HG03378 (cell line): ENCODE data around the gene GPR37L1.
"Not testable (repeated sequence)": the region's sequence is repeated elsewhere in the genome, so short reads cannot be mapped to it uniquely, and the experiment has no call there.

Experiments used
- ATAC-seq: cut with Tn5 transposase; IDR thresholded peaks from one replicate; pipeline ENCODE4 v1.9.1; 2021; ENCODE audit warnings: mild to moderate bottlenecking, moderate library complexity; ENCODE audit not compliant: unreplicated experiment

The GPR37L1 gene

GRCh38 chr1:202107801-202108731, 14.7 kb upstream of the GPR37L1 start:
- ATAC-seq = no peak

DNA sequence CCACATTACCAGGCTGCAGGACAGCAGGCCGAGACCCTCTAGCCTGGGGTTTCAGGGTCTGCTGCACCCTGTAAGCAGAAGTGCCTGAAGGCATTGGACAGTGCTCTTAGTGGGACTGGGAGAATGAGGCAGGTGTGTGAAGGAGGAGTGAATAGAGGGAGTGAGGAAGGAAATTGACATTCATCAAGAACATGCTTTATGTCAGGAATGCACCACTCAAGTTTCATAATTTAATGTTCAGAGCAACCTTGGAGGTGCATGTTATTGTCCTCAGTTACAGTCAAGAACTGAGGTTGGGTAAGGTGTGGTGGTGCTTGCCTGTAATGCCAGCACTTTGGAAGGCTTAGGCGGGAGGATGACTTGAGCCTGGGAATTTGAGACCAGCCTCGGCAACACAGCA, 11.7 kb upstream of the GPR37L1 start:
- no peak for ATAC-seq

DNA sequence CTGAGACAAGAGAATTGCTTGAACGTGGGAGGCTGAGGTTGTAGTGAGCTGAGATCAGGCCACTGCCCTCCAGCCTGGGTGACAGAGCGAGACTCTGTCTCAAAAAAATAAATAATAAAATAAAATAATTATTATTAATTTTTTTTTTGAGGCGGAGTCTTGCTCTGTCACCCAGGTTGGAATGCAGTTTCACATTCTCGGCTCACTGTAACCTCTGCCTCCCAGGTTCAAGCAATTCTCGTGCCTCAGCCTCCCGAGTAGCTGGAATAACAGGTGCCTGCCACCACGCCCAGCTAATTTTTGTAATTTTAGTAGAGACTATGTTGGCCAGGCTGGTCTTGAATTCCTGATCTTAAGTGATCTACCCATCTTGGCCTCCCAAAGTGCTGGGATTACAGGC, 11.1 kb upstream of the GPR37L1 start:
- ATAC-seq = not testable (repeated sequence)

DNA sequence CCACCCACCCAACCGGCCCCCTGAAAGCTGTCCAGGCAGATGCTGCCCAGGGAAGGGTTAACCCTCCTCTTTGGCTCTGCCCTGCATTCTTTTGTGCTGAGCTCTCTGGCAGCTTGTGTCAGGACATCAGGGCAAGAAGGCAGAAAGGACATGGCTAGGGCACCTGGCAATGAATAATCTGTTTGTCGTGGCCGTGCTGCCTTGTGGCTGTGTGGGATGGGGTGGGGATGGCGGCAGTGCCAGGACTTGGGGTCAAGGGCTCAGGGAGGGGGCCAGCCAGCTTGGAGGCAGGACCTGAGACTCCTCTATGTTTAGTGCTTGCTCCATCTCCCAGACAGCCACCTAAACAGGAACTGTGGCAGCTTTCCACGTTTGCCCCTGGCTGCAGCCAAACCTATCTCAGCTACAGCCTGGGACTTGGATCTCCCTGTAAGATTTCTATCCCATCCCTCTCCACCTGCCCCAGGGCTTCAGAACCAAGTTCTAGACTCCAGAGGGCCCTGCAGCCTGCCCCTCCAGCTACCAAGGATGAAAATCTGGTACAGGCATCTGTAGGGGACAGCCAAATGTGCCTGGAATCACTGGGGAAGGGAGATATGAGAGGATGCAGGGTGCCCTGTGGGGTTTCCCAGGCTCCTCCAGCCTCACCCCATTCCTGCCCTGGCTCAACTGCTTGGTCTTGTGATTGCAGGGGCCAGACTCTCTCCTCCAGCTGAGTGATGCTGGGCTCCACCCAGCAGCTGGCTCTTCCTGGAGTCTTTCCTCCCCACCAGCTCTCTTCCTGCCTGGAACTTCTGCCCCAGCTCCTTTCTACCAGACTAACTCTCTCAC, 9.6 kb upstream of the GPR37L1 start:
- ATAC-seq = no peak

DNA sequence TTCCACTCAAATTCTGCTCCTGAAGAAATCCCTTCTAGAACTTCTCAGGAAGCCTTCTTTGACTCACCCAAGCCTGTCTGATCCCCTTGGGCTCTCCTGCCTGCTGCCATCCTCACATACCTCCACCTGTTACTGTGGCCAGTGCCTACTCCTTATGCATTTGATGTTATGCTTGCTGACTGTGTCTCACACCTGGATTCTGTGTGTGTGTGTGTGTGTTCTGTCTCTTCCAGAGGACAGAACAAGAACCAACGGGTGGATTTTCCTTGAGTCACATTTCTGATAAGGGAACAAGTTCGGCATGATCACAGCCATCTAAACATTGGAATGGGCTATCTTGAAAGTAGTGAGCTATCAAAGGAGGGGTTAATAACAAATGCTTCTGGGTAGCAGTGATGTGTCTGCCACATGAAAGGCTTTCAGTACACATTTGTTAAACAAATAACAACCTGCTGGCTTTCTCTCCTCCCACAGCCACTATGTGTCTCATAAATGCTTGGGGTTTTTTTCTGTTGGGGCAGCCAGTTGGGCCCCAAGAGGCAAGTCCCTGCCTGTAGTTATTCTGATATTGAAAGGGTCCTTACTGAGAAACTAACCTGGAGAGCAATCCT, 8.9 kb upstream of the GPR37L1 start:
- peak; percentile 58 for ATAC-seq

DNA sequence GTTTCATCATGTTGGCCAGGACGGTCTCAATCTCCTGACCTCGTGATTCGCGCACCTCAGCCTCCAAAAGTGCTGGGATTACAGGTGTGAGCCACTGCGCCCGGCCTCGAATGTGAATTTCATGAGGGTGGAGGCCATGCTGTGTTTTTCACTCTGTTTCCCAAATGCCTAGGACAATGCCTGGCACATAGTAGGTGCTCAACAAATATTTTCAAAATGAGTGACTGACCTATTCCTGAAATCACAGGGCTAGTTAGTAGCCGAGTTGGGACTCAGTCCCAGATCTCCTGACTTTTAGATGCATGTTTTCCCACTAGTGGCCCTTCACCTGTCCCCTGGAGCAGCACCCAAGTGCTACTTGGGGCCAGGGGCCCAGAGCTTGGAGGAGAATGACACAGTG, 6.4 kb upstream of the GPR37L1 start:
- no peak for ATAC-seq

DNA sequence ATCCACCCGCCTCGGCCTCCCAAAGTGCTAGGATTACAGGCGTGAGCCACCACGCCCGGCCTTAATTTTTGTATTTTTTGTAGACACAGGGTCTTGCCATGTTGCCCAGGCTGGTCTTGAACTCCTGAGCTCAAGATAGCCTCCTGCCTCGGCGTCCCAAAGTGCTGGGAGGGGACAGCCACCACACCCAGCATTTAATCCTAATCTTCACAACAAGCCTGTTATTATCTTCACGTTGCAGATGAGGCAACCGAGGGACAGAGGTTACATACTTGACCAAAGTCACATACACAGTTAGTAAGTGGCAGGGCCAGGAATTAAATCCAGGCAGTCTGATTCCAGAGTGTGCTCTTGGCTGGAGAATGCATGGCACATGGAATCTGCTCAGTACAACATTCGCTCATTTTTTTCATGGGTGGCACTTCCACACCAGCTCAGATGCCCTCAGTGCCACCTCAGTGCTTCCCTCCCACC, 4.8 kb upstream of the GPR37L1 start:
- ATAC-seq = no peak

GRCh38 chr1:202121006-202121405, 1.7 kb upstream of the GPR37L1 start:
- no peak for ATAC-seq

GRCh38 chr1:202123336-202123813, 658 bp downstream of the GPR37L1 start:
- no peak for ATAC-seq

DNA sequence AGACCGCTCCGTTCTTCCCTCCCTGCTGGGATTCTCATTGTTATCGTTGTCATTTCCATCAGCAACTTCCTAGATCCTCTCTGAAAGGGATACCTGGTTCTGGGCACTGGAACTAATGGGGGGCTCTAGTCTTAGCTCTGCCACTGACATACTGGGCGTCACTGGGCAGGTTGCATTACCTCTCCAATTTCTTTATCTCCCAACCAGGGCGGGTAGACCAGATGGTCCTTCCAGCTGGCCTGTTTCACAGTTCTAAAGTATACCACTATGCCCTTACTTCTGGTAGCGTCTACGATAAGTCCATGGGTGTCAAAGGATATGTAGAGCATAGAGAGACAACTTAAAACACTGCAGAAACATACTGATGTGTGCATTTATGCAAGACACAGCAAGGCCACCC, 1.4 kb downstream of the GPR37L1 start:
- no peak for ATAC-seq

GRCh38 chr1:202125611-202126010, 2.9 kb downstream of the GPR37L1 start:
- no peak for ATAC-seq

- no peak for ATAC-seq
These were observed 3.7 kb downstream of the GPR37L1 start for GRCh38 chr1:202126426-202126825.

DNA sequence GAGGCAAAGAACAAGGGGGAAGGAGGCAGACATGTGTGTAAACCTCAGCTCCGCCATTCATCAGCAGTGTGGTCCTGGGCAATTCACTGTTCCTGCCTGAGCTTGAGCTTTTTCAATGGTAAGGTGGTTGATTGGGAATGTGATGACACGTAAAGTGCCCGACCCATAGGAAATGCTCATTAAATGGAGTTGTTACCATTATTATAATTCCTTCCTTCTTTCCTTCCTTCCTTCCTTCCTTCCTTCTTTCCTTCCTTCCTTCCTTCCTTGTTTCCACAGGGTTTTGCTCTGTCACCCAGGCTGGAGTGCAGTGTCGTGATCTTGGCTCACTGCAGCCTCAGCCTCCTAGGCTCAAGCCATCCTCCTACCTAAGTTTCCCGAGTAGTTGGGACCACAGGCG, 4.3 kb downstream of the GPR37L1 start:
- no peak for ATAC-seq

DNA sequence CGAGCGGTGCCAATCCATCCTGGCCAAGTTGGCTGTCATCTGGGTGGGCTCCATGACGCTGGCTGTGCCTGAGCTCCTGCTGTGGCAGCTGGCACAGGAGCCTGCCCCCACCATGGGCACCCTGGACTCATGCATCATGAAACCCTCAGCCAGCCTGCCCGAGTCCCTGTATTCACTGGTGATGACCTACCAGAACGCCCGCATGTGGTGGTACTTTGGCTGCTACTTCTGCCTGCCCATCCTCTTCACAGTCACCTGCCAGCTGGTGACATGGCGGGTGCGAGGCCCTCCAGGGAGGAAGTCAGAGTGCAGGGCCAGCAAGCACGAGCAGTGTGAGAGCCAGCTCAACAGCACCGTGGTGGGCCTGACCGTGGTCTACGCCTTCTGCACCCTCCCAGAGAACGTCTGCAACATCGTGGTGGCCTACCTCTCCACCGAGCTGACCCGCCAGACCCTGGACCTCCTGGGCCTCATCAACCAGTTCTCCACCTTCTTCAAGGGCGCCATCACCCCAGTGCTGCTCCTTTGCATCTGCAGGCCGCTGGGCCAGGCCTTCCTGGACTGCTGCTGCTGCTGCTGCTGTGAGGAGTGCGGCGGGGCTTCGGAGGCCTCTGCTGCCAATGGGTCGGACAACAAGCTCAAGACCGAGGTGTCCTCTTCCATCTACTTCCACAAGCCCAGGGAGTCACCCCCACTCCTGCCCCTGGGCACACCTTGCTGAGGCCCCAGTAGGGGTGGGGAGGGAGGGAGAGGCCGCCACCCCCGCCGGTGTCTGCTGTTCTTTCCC, 5.3 kb downstream of the GPR37L1 start:
- ATAC-seq = no peak

- no peak for ATAC-seq
These were observed 7.0 kb downstream of the GPR37L1 start for GRCh38 chr1:202129453-202130296.

GRCh38 chr1:202130297-202130721, 7.6 kb downstream of the GPR37L1 start:
- ATAC-seq = no peak

GRCh38 chr1:202130816-202131522, 8.3 kb downstream of the GPR37L1 start:
- no peak for ATAC-seq

DNA sequence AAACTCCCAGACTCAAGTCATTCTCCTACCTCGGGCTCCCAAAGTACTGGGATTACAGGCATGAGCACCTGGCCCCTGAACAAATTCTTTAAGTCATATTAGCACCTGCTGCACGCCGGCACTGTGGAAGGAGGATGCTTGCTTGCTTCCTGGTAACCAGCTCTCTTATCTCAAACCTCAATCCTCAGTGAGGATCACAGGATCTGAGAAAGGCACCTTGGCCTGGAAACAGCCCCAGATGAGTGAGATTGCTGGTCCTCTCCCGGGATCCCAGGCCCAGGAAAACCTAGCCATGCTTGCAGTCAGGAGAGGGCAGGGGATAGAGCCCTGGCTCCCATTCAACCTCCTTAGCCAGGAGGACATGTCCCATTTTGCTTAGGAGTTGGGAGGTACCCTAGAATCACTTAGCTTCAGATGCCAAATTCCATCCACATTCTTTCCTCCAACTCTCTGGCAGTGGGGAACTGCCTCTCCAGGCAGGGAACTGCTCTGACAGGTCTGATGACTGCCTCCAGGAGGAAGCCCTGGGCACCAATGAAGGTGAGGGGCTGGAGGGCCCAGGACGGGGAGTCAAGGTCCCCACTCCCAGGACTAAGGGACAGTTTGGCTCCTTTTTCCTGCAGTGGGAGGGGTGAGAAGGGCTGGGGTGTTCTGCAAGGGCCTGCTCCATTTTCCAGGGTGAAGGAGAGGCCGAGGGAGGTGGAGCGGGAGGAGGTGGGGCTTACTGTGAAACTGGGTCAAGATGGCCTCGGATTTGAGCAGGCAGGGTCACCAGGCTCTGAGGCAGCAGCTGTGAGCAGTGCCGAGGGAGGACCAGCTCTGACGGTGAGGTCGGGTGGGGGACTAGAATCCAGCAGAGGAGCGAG, 9.5 kb downstream of the GPR37L1 start:
- ATAC-seq = no peak
